NCI-H526 treated with DMSO at 0.1 percent for 48 hours (cell line): ENCODE results near the gene GRIP2.

Experiments used
- DNase-seq: peaks from one replicate; lab custom pipeline; 2025; lab: John Stamatoyannopoulos, UW

Gene GRIP2

GRCh38 chr3:14539742-14540491 is at the start of gene GRIP2:
GRIP2 (minus strand) TSS chr3:14540342; CDS start chr3:14540308, 34 bp downstream.
- no peak for DNase-seq

- no peak for DNase-seq
Observed at GRCh38 chr3:14588425-14589112, 48.4 kb upstream of the GRIP2 start.

- no peak for DNase-seq
Observed at GRCh38 chr3:14587740-14588360, 47.7 kb upstream of the GRIP2 start.

- no peak for DNase-seq
Observed at GRCh38 chr3:14586611-14587010, 46.5 kb upstream of the GRIP2 start.

- DNase-seq, result no peak
Observed at GRCh38 chr3:14583548-14584091, 43.5 kb upstream of the GRIP2 start.

GRCh38 chr3:14582045-14582410 is 41.9 kb upstream of the GRIP2 start:
- no peak for DNase-seq

- DNase-seq, result no peak
Observed at GRCh38 chr3:14581334-14582044, 41.3 kb upstream of the GRIP2 start.

- no peak for DNase-seq
Observed at GRCh38 chr3:14577897-14578296, 37.8 kb upstream of the GRIP2 start.

GRCh38 chr3:14576163-14576562 is 36.0 kb upstream of the GRIP2 start:
- no peak for DNase-seq

GRCh38 chr3:14574183-14574582 is 34.0 kb upstream of the GRIP2 start:
- DNase-seq, result no peak

- no peak for DNase-seq
Observed at GRCh38 chr3:14573706-14574105, 33.6 kb upstream of the GRIP2 start.

- no peak for DNase-seq
Observed at GRCh38 chr3:14570864-14571263, 30.7 kb upstream of the GRIP2 start.

GRCh38 chr3:14570089-14570488 is 29.9 kb upstream of the GRIP2 start:
- no peak for DNase-seq

GRCh38 chr3:14569474-14570000 is 29.4 kb upstream of the GRIP2 start:
- no peak for DNase-seq

- no peak for DNase-seq
Observed at GRCh38 chr3:14568269-14568668, 28.1 kb upstream of the GRIP2 start.

GRCh38 chr3:14566812-14567211 is 26.7 kb upstream of the GRIP2 start:
- DNase-seq, result no peak

- DNase-seq, result no peak
Observed at GRCh38 chr3:14565868-14566588, 25.9 kb upstream of the GRIP2 start.

GRCh38 chr3:14564741-14565140 is 24.6 kb upstream of the GRIP2 start:
- no peak for DNase-seq

GRCh38 chr3:14563946-14564539 is 23.9 kb upstream of the GRIP2 start:
- no peak for DNase-seq

GRCh38 chr3:14562121-14562890 is 22.2 kb upstream of the GRIP2 start:
- no peak for DNase-seq
